Ovary (tissue), 3 donors: ENCODE measurements around the gene SPIN1.

Source experiments
- CTCF ChIP-seq, 3 donors: fragments of 450-650 bp in 2 of 3; fragments of 200-600 bp in 1 of 3; IDR thresholded peaks; one replicate each; pipeline versions ENCODE4 v1.5.1 to v1.8.0; 2016 to 2022; ENCODE audit warnings: antibody characterized with exemption in 3 of 3, mild to moderate bottlenecking in 1 of 3
- EP300 ChIP-seq: sonication (generic); formaldehyde crosslinking; IDR thresholded peaks from one replicate; pipeline ENCODE4 v1.6.1; 2017; ENCODE audit warnings: antibody characterized with exemption
- POLR2A ChIP-seq: fragments of 450-650 bp; IDR thresholded peaks from one replicate; pipeline ENCODE4 v1.6.1; 2017; ENCODE audit warnings: antibody characterized with exemption, mild to moderate bottlenecking, moderate library complexity
- donor health status: DM: no; HTN: no; CAD: no.

GRCh38 chr9:88418025-88418424, 29.8 kb downstream of the SPIN1 start:
- TF ChIP-seq CTCF (IDR thresholded peaks at IDR 0.05) (no peak), POLR2A (no peak), EP300 (no peak)
